Skeletal muscle tissue (tissue), 4 donors: Measurements from ENCODE around the gene ZPBP2. TPM values are rescaled to one million over a fixed set of nuclear protein-coding genes. Genes with fewer than 3 reads are reported as not detected.
"Not testable (repeated sequence)": the region's sequence is repeated elsewhere in the genome, so short reads cannot be mapped to it uniquely, and the experiment has no call there.

ENCODE experiments used
- H3K27ac ChIP-seq: one replicate; pipeline ENCODE4 v1.7.0; 2013; ENCODE audit warnings: mild to moderate bottlenecking, low read depth, low read length, inconsistent platforms
- H3K27me3 ChIP-seq, 3 donors: one replicate each; pipeline ENCODE4 v1.7.0; 2013; ENCODE audit warnings: low read length in 3 of 3; ENCODE audit not compliant: control insufficient read depth in 3 of 3, insufficient read depth in 3 of 3
- H3K36me3 ChIP-seq, 3 donors: one replicate each; pipeline ENCODE4 v1.7.0; 2013; ENCODE audit warnings: low read length in 3 of 3; ENCODE audit not compliant: control insufficient read depth in 3 of 3, insufficient read depth in 3 of 3
- H3K4me1 ChIP-seq, 3 donors: one replicate each; pipeline ENCODE4 v1.7.0; 2013; ENCODE audit warnings: low read length in 3 of 3, mild to moderate bottlenecking in 3 of 3; ENCODE audit not compliant: control insufficient read depth in 3 of 3, insufficient read depth in 3 of 3
- H3K4me3 ChIP-seq, 3 donors: one replicate each; pipeline ENCODE4 v1.7.0; 2013; ENCODE audit warnings: low read length in 3 of 3
- H3K9ac ChIP-seq, 3 donors: one replicate each; pipeline ENCODE4 v1.7.0; 2013; ENCODE audit warnings: low read length in 3 of 3, mild to moderate bottlenecking in 3 of 3, moderate library complexity in 2 of 3, low read depth in 1 of 3
- H3K9me3 ChIP-seq, 3 donors: one replicate each; pipeline ENCODE4 v1.7.0; 2013; ENCODE audit warnings: low read length in 3 of 3; ENCODE audit not compliant: control insufficient read depth in 3 of 3
- total RNA-seq: library from RNA; depleted of rRNA; stranded (reverse); fragments of >200 nt; gene quantifications from one replicate; pipeline ENCODE4 v1.2.3, GENCODE V29; 2014
- donor health status: Osteomylitis.

ZPBP2 gene
- total RNA-seq, 1 donor from 2014 or later: not detected

GRCh38 chr17:39852239-39852638, 15.8 kb upstream of the ZPBP2 start:
- no peak overlapping the region for H3K9ac ChIP-seq
- H3K4me3 ChIP-seq: no peak overlapping the region
- no peak overlapping the region for H3K27ac ChIP-seq
- peaks cover 0 to 14% (median 3%) of the 10 kb centered on the region in 3 donors for H3K27me3 ChIP-seq
- no peaks in the 10 kb centered on the region for H3K36me3 ChIP-seq
- no peaks in the 10 kb centered on the region for H3K4me1 ChIP-seq
- no peaks in the 10 kb centered on the region for H3K9me3 ChIP-seq

- Histone ChIP-seq H3K9ac (no peak overlapping the region), H3K4me3 (no peak overlapping the region), H3K9me3 (no peaks in the 10 kb centered on the region), H3K27me3 (peaks cover 5 to 8% (median 7%) of the 10 kb centered on the region in 3 donors), H3K27ac (no peak overlapping the region), H3K36me3 (no peaks in the 10 kb centered on the region), H3K4me1 (no peaks in the 10 kb centered on the region)
Observed at GRCh38 chr17:39854909-39855308, 13.1 kb upstream of the ZPBP2 start.

- not testable (repeated sequence) for H3K9me3 ChIP-seq, H3K9ac ChIP-seq, H3K4me3 ChIP-seq, H3K36me3 ChIP-seq, H3K4me1 ChIP-seq, H3K27ac ChIP-seq
- H3K27me3 ChIP-seq: peaks cover 9 to 16% (median 10%) of the 10 kb centered on the region in 3 donors
Observed at GRCh38 chr17:39855911-39856649, 11.9 kb upstream of the ZPBP2 start.

- H3K4me1 ChIP-seq: peaks cover 0 to 4% (median 3%) of the 10 kb centered on the region in 3 donors
- no peak overlapping the region for H3K9ac ChIP-seq
- peaks cover 44 to 53% (median 50%) of the 10 kb centered on the region in 3 donors for H3K27me3 ChIP-seq
- no peaks in the 10 kb centered on the region for H3K36me3 ChIP-seq
- no peaks in the 10 kb centered on the region for H3K9me3 ChIP-seq
- H3K4me3 ChIP-seq: no peak overlapping the region
- H3K27ac ChIP-seq: no peak overlapping the region
Observed at GRCh38 chr17:39861235-39861634, 6.8 kb upstream of the ZPBP2 start.

GRCh38 chr17:39863244-39863917, 4.6 kb upstream of the ZPBP2 start:
- Histone ChIP-seq H3K9ac (no peak overlapping the region), H3K27ac (no peak overlapping the region), H3K36me3 (no peaks in the 10 kb centered on the region), H3K4me3 (no peak overlapping the region), H3K9me3 (peaks cover 0 to 9% (median 2%) of the 10 kb centered on the region in 3 donors), H3K4me1 (peaks cover 0 to 4% (median 3%) of the 10 kb centered on the region in 3 donors), H3K27me3 (peaks cover 63 to 71% (median 69%) of the 10 kb centered on the region in 3 donors)

GRCh38 chr17:39863918-39864746, 3.9 kb upstream of the ZPBP2 start, which contains the start of gene IKZF3:
TSS of gene IKZF3 (minus strand) at chr17:39864312. CDS start at chr17:39864126, 186 bp downstream.
- Histone ChIP-seq H3K4me1 (peaks cover 0 to 4% (median 3%) of the 10 kb centered on the region in 3 donors), H3K9ac (no peak within 1 kb of the TSS), H3K36me3 (no peaks in the 10 kb centered on the region), H3K4me3 (peak within 1 kb of the TSS in 1 of 3 donors; percentile 31), H3K27ac (no peak within 1 kb of the TSS), H3K27me3 (peaks cover 69 to 75% (median 70%) of the 10 kb centered on the region in 3 donors), H3K9me3 (peaks cover 0 to 9% (median 2%) of the 10 kb centered on the region in 3 donors)

- peaks cover 58 to 63% (median 60%) of the 10 kb centered on the region in 3 donors for H3K27me3 ChIP-seq
- peaks cover 0 to 4% (median 3%) of the 10 kb centered on the region in 3 donors for H3K4me1 ChIP-seq
- H3K9me3 ChIP-seq: peaks cover 0 to 9% (median 2%) of the 10 kb centered on the region in 3 donors
- H3K27ac ChIP-seq: no peak overlapping the region
- H3K36me3 ChIP-seq: no peaks in the 10 kb centered on the region
- no peak overlapping the region for H3K9ac ChIP-seq
- H3K4me3 ChIP-seq: no peak overlapping the region
Observed at GRCh38 chr17:39866013-39866730, 1.8 kb upstream of the ZPBP2 start.

GRCh38 chr17:39867084-39867879, 720 bp upstream of the ZPBP2 start:
- Histone ChIP-seq H3K9ac (no peak overlapping the region), H3K4me1 (peaks cover 0 to 4% (median 3%) of the 10 kb centered on the region in 3 donors), H3K36me3 (no peaks in the 10 kb centered on the region), H3K9me3 (peaks cover 0 to 9% (median 2%) of the 10 kb centered on the region in 3 donors), H3K27ac (no peak overlapping the region), H3K27me3 (peaks cover 51 to 58% (median 53%) of the 10 kb centered on the region in 3 donors), H3K4me3 (no peak overlapping the region)
